Activated CD8-positive, alpha-beta T cell treated with anti-CD3 and anti-CD28 coated beads, Interleukin-2, amount 10 ng/mL, durations not matched to agents 7 days and 5 days (primary cell): Measurements from ENCODE around the gene MSI2. TPM values are rescaled to one million over a fixed set of nuclear protein-coding genes. Genes with fewer than 3 reads are reported as not detected.
A peak's percentile ranks its signal among the peaks of the same experiment; 100 is the strongest.

Source experiments
- ATAC-seq: fragments of 150-1000 bp; cut with Tn5 transposase; one replicate; pipeline ENCODE4 v1.10.0; 2021; ENCODE audit warnings: moderate library complexity
- CTCF ChIA-PET: fragments of 350-600 bp; sonication (Branson Sonifier 250); formaldehyde crosslinking; loops from one replicate; lab custom pipeline; 2021; ENCODE audit warnings: antibody characterized with exemption; lab: Charles Lee
- POLR2A ChIA-PET: fragments of 350-600 bp; sonication (Branson Sonifier 250); formaldehyde crosslinking; loops from one replicate; lab custom pipeline; 2021; ENCODE audit warnings: antibody characterized with exemption; lab: Charles Lee
- DNase-seq: peaks from one replicate; pipeline ENCODE4 v3.0.0-alpha.2; 2020
- H3K27ac Mint-ChIP-seq: one replicate; pipeline ENCODE4 v1.8.0; 2021; ENCODE audit warnings: mild to moderate bottlenecking, mixed read lengths
- H3K27me3 Mint-ChIP-seq: one replicate; pipeline ENCODE4 v1.8.0; 2021; ENCODE audit warnings: low read depth, mixed read lengths
- H3K36me3 Mint-ChIP-seq: one replicate; pipeline ENCODE4 v1.8.0; 2021; ENCODE audit warnings: low read depth, mixed read lengths
- H3K4me1 Mint-ChIP-seq: one replicate; pipeline ENCODE4 v1.8.0; 2021; ENCODE audit warnings: low read depth, mixed read lengths
- H3K4me3 Mint-ChIP-seq: one replicate; pipeline ENCODE4 v1.8.0; 2021; ENCODE audit warnings: mild to moderate bottlenecking, mixed read lengths
- H3K9me3 Mint-ChIP-seq: one replicate; pipeline ENCODE4 v1.8.0; 2022; ENCODE audit warnings: mixed read lengths; ENCODE audit not compliant: insufficient read depth
- total RNA-seq, 2 experiments: library from RNA; stranded (reverse); gene quantifications; one replicate each; pipeline ENCODE4 v1.2.3, GENCODE V29; 2021

The MSI2 gene
- total RNA-seq, 2 experiments from 2014 or later, result 123 to 125 TPM

- POLR2A ChIA-PET, result no interaction called here
- Mint-ChIP-seq H3K4me3 (no peak overlapping the region), H3K27ac (no peak overlapping the region), H3K4me1 (peaks cover 21% of the 10 kb centered on the region), H3K36me3 (peaks cover 49% of the 10 kb centered on the region), H3K9me3 (no peaks in the 10 kb centered on the region), H3K27me3 (no peaks in the 10 kb centered on the region)
- CTCF ChIA-PET, result interaction anchor here (1.3 to 1.7 kb wide), 2 partner anchors 107 kb away, joined by 3 read pairs; no protein-coding TSS in a partner anchor
- DNase-seq, result no peak
- ATAC-seq, result no peak
Measured at GRCh38 chr17:57350266-57350665, 93.9 kb downstream of the MSI2 start.

- H3K36me3 Mint-ChIP-seq, result peaks cover 50% of the 10 kb centered on the region
- DNase-seq, result no peak
- no peak for ATAC-seq
- H3K4me1 Mint-ChIP-seq, result peaks cover 46% of the 10 kb centered on the region
- ChIA-PET POLR2A (no interaction called here), CTCF (no interaction called here)
- no peaks in the 10 kb centered on the region for H3K9me3 Mint-ChIP-seq
- H3K27ac Mint-ChIP-seq, result no peak overlapping the region
- no peaks in the 10 kb centered on the region for H3K27me3 Mint-ChIP-seq
- no peak overlapping the region for H3K4me3 Mint-ChIP-seq
Measured at GRCh38 chr17:57352665-57353175, 96.4 kb downstream of the MSI2 start.

- Mint-ChIP-seq H3K27ac (peak overlapping the region; percentile 88), H3K4me1 (peaks cover 57% of the 10 kb centered on the region), H3K36me3 (peaks cover 39% of the 10 kb centered on the region), H3K27me3 (no peaks in the 10 kb centered on the region), H3K4me3 (no peak overlapping the region), H3K9me3 (no peaks in the 10 kb centered on the region)
- POLR2A ChIA-PET, result interaction anchor here (1.2 kb wide), 1 partner anchor 70 kb away, joined by 4 read pairs; no protein-coding TSS in a partner anchor
- DNase-seq (peak; percentile 47), ATAC-seq (peak; percentile 64)
- CTCF ChIA-PET, result interaction anchor here (0.6 to 1.7 kb wide), 5 partner anchors 68 to 470 kb away, joined by 3 to 10 read pairs (median 3); no protein-coding TSS in a partner anchor
Measured at GRCh38 chr17:57354673-57355072, 98.3 kb downstream of the MSI2 start.

GRCh38 chr17:57355090-57355859, 99.0 kb downstream of the MSI2 start:
- H3K27ac Mint-ChIP-seq, result peak overlapping the region; percentile 88

GRCh38 chr17:57356153-57356718, 99.9 kb downstream of the MSI2 start:
- Mint-ChIP-seq H3K27ac (peak overlapping the region; percentile 8), H3K27me3 (no peaks in the 10 kb centered on the region), H3K36me3 (peaks cover 31% of the 10 kb centered on the region), H3K4me1 (peaks cover 62% of the 10 kb centered on the region), H3K4me3 (no peak overlapping the region), H3K9me3 (no peaks in the 10 kb centered on the region)
- ChIA-PET POLR2A (no interaction called here), CTCF (interaction anchor here (1.7 to 2.7 kb wide), 2 partner anchors 113 to 316 kb away, joined by 5 to 23 read pairs; no protein-coding TSS in a partner anchor)
- no peak for DNase-seq
- no peak for ATAC-seq

More at GRCh38 chr17:57355090-57355859, 99.0 kb downstream of the MSI2 start:
- peaks cover 39% of the 10 kb centered on the region for H3K36me3 Mint-ChIP-seq
- CTCF ChIA-PET, result interaction anchor here (0.6 to 2.7 kb wide), 5 partner anchors 75 to 470 kb away, joined by 3 to 23 read pairs (median 3); no protein-coding TSS in a partner anchor
- H3K9me3 Mint-ChIP-seq, result no peaks in the 10 kb centered on the region
- peak; percentile 11 for ATAC-seq
- POLR2A ChIA-PET, result interaction anchor here (1.2 kb wide), 1 partner anchor 70 kb away, joined by 4 read pairs; no protein-coding TSS in a partner anchor
- no peaks in the 10 kb centered on the region for H3K27me3 Mint-ChIP-seq
- DNase-seq, result no peak
- peak overlapping the region; percentile 55 for H3K4me3 Mint-ChIP-seq
- H3K4me1 Mint-ChIP-seq, result peaks cover 61% of the 10 kb centered on the region

- DNase-seq, result no peak
- POLR2A ChIA-PET, result interaction anchor here (0.6 kb wide), 1 partner anchor 54 kb away, joined by 3 read pairs; no protein-coding TSS in a partner anchor
- Mint-ChIP-seq H3K4me3 (peak overlapping the region; percentile 39), H3K4me1 (peaks cover 62% of the 10 kb centered on the region), H3K9me3 (no peaks in the 10 kb centered on the region), H3K36me3 (peaks cover 29% of the 10 kb centered on the region), H3K27ac (peak overlapping the region; percentile 76), H3K27me3 (no peaks in the 10 kb centered on the region)
- CTCF ChIA-PET, result interaction anchor here (1.2 to 2.7 kb wide), 4 partner anchors 8 to 477 kb away, joined by 3 to 23 read pairs (median 4); no protein-coding TSS in a partner anchor
- ATAC-seq, result peak; percentile 16
Measured at GRCh38 chr17:57356719-57357391, 100.5 kb downstream of the MSI2 start.

GRCh38 chr17:57357392-57357784, 101.1 kb downstream of the MSI2 start:
- H3K27me3 Mint-ChIP-seq, result no peaks in the 10 kb centered on the region
- peak overlapping the region; percentile 39 for H3K4me3 Mint-ChIP-seq
- H3K36me3 Mint-ChIP-seq, result peaks cover 32% of the 10 kb centered on the region
- DNase-seq (no peak), ATAC-seq (no peak)
- H3K9me3 Mint-ChIP-seq, result no peaks in the 10 kb centered on the region
- H3K4me1 Mint-ChIP-seq, result peaks cover 62% of the 10 kb centered on the region
- ChIA-PET POLR2A (interaction anchor here (0.6 to 1.0 kb wide), 2 partner anchors 53 to 100 kb away, joined by 3 read pairs; no protein-coding TSS in a partner anchor), CTCF (interaction anchor here (1.2 to 2.7 kb wide), 5 partner anchors 8 to 476 kb away, joined by 3 to 23 read pairs (median 3); no protein-coding TSS in a partner anchor)
- peak overlapping the region; percentile 59 for H3K27ac Mint-ChIP-seq

GRCh38 chr17:57357830-57358430, 101.6 kb downstream of the MSI2 start:
- peaks cover 62% of the 10 kb centered on the region for H3K4me1 Mint-ChIP-seq
- CTCF ChIA-PET, result interaction anchor here (1.0 to 2.7 kb wide), 6 partner anchors 9 to 476 kb away, joined by 3 to 23 read pairs (median 3); no protein-coding TSS in a partner anchor
- H3K4me3 Mint-ChIP-seq, result peak overlapping the region; percentile 39
- no peaks in the 10 kb centered on the region for H3K27me3 Mint-ChIP-seq
- H3K27ac Mint-ChIP-seq, result peak overlapping the region; percentile 59
- no peaks in the 10 kb centered on the region for H3K9me3 Mint-ChIP-seq
- peaks cover 29% of the 10 kb centered on the region for H3K36me3 Mint-ChIP-seq
- peak; percentile 77 for ATAC-seq
- POLR2A ChIA-PET, result interaction anchor here (0.6 to 1.0 kb wide), 2 partner anchors 53 to 101 kb away, joined by 3 read pairs; no protein-coding TSS in a partner anchor
- DNase-seq, result peak; percentile 60

- ChIA-PET CTCF (no interaction called here), POLR2A (no interaction called here)
- Mint-ChIP-seq H3K36me3 (peaks cover 24% of the 10 kb centered on the region), H3K4me1 (peaks cover 45% of the 10 kb centered on the region), H3K4me3 (no peak overlapping the region), H3K9me3 (no peaks in the 10 kb centered on the region), H3K27ac (no peak overlapping the region), H3K27me3 (no peaks in the 10 kb centered on the region)
- no peak for DNase-seq
- no peak for ATAC-seq
Measured at GRCh38 chr17:57360266-57360665, 103.9 kb downstream of the MSI2 start.

GRCh38 chr17:57362797-57363556, 106.7 kb downstream of the MSI2 start:
- ChIA-PET POLR2A (interaction anchor here (0.6 kb wide), 1 partner anchor 583 kb away, joined by 3 read pairs; no protein-coding TSS in a partner anchor), CTCF (no interaction called here)
- H3K4me1 Mint-ChIP-seq, result peaks cover 26% of the 10 kb centered on the region
- no peaks in the 10 kb centered on the region for H3K9me3 Mint-ChIP-seq
- no peak overlapping the region for H3K4me3 Mint-ChIP-seq
- no peak for ATAC-seq
- H3K27ac Mint-ChIP-seq, result no peak overlapping the region
- H3K27me3 Mint-ChIP-seq, result no peaks in the 10 kb centered on the region
- H3K36me3 Mint-ChIP-seq, result peaks cover 22% of the 10 kb centered on the region
- no peak for DNase-seq
